Endothelial cell of umbilical vein (primary cell): ENCODE results near the gene TMPRSS6. TPM values are rescaled to one million over a fixed set of nuclear protein-coding genes. Genes with fewer than 3 reads are reported as not detected.

Experiments
- BruUV-seq: library from RNA; stranded (reverse); fragments of 400-500 nt; replicated peaks from 2 replicates; lab custom pipeline; 2021; lab: Mats Ljungman, UMichigan
- CTCF ChIA-PET: fragments of 300-600, 350-600 bp; sonication (Branson Sonifier 250); formaldehyde crosslinking; loops from one replicate; lab custom pipeline; 2021; ENCODE audit warnings: antibody characterized with exemption, inconsistent platforms; lab: Charles Lee
- POLR2A ChIA-PET: fragments of 300-600, 350-600 bp; sonication (Branson Sonifier 250); formaldehyde crosslinking; loops from one replicate; lab custom pipeline; 2021; ENCODE audit warnings: antibody characterized with exemption, inconsistent platforms; lab: Charles Lee
- DNase-seq: peaks from one replicate; pipeline ENCODE4 v3.0.0-alpha.2; 2011; ENCODE audit warnings: low read depth, low spot score
- FAIRE-seq: peaks from 2 replicates; lab custom pipeline; 2011; peaks lifted over from hg19 to GRCh38; lab: Jason Lieb, UNC
- H2AFZ ChIP-seq: 2 replicates; pipeline ENCODE4 v1.6.0; 2012; ENCODE audit warnings: low read depth, low read length, control low read depth, inconsistent platforms
- H3K27ac ChIP-seq: 2 replicates; pipeline ENCODE4 v1.5.1; 2011; ENCODE audit warnings: low read depth, mild to moderate bottlenecking, control low read depth, low read length, moderate library complexity; ENCODE audit not compliant: insufficient read depth
- H3K27me3 ChIP-seq, 2 experiments: 2 replicates each; pipeline versions ENCODE4 v1.6.0 to v1.6.1; 2011; ENCODE audit warnings: low read length in 2 of 2, mixed read lengths in 1 of 2; ENCODE audit not compliant: control insufficient read depth in 2 of 2, insufficient read depth in 2 of 2
- H3K36me3 ChIP-seq, 2 experiments: 2 replicates in 1 of 2; 3 replicates in 1 of 2; pipeline ENCODE4 v1.5.1; 2011; ENCODE audit warnings: low read length in 2 of 2, mild to moderate bottlenecking in 1 of 2, moderate library complexity in 1 of 2; ENCODE audit not compliant: control insufficient read depth in 2 of 2, insufficient read depth in 2 of 2; ENCODE audit errors: extremely low read depth in 1 of 2
- H3K4me1 ChIP-seq: 3 replicates; pipeline ENCODE4 v1.5.1; 2011; ENCODE audit warnings: mild to moderate bottlenecking, low read length; ENCODE audit not compliant: control insufficient read depth, insufficient read depth; ENCODE audit errors: extremely low read depth
- H3K4me2 ChIP-seq: 2 replicates; pipeline ENCODE4 v1.6.1; 2011; ENCODE audit warnings: low read length, control low read depth, mixed read lengths; ENCODE audit not compliant: insufficient read depth
- H3K4me3 ChIP-seq, 3 experiments: fragments of 200-600 bp in 1 of 3; sonication (generic), shearing (Covaris generic) in 1 of 3; replicated peaks in 1 of 3; 2 replicates each; pipeline ENCODE4 v1.5.1; 2011 to 2016; ENCODE audit warnings: control low read depth in 3 of 3, low read length in 3 of 3, mild to moderate bottlenecking in 2 of 3, inconsistent platforms in 1 of 3, low read depth in 1 of 3, moderate library complexity in 1 of 3; ENCODE audit not compliant: insufficient read depth in 1 of 3
- H3K79me2 ChIP-seq: 2 replicates; pipeline ENCODE4 v1.6.0; 2012; ENCODE audit warnings: low read length, inconsistent platforms; ENCODE audit not compliant: control insufficient read depth, insufficient read depth
- H3K9ac ChIP-seq: replicated peaks from 2 replicates; pipeline ENCODE3; 2011; ENCODE audit warnings: low read length, control low read depth; ENCODE audit not compliant: insufficient read depth; ENCODE audit errors: extremely low read depth
- H3K9me1 ChIP-seq: replicated peaks from 3 replicates; pipeline ENCODE4 v1.6.0; 2011; ENCODE audit warnings: mild to moderate bottlenecking, low read length; ENCODE audit not compliant: control insufficient read depth, insufficient read depth; ENCODE audit errors: extremely low read depth
- H3K9me3 ChIP-seq: replicated peaks from 2 replicates; pipeline ENCODE4 v1.5.1; 2012; ENCODE audit warnings: low read length, inconsistent platforms; ENCODE audit not compliant: control insufficient read depth, insufficient read depth
- H4K20me1 ChIP-seq: replicated peaks from 2 replicates; pipeline ENCODE3; 2011; ENCODE audit warnings: mild to moderate bottlenecking, low read length; ENCODE audit not compliant: control insufficient read depth, insufficient read depth; ENCODE audit errors: extremely low read depth
- CTCF ChIP-seq, 2 donors: IDR thresholded peaks; 1 replicate in 1 of 2; 2 replicates in 1 of 2; pipeline ENCODE4 v1.5.1; 2011; ENCODE audit warnings: low read length in 2 of 2, mild to moderate bottlenecking in 2 of 2, moderate library complexity in 2 of 2, control low read depth in 1 of 2, inconsistent platforms in 1 of 2, low read depth in 1 of 2; ENCODE audit not compliant: insufficient read depth in 1 of 2; ENCODE audit errors: extremely low read depth in 1 of 2
- EZH2 ChIP-seq: IDR thresholded peaks from 2 replicates; pipeline ENCODE4 v1.6.1; 2012; ENCODE audit warnings: borderline replicate concordance, low read depth, mild to moderate bottlenecking, moderate library complexity, low read length, inconsistent platforms; ENCODE audit not compliant: severe bottlenecking
- FOS ChIP-seq: IDR thresholded peaks from 2 replicates; pipeline ENCODE4 v1.6.1; 2011; ENCODE audit warnings: mild to moderate bottlenecking, low read length, moderate library complexity, borderline replicate concordance; ENCODE audit not compliant: insufficient read depth
- GATA2 ChIP-seq: IDR thresholded peaks from 2 replicates; pipeline ENCODE4 v1.7.0; 2011; ENCODE audit warnings: low read depth, mild to moderate bottlenecking, moderate library complexity, mixed read lengths, low read length; ENCODE audit not compliant: insufficient read length, insufficient read depth
- JUN ChIP-seq: IDR thresholded peaks from 2 replicates; pipeline ENCODE4 v1.6.1; 2011; ENCODE audit warnings: borderline replicate concordance, low read depth; ENCODE audit not compliant: insufficient read length, insufficient read depth
- MAX ChIP-seq: IDR thresholded peaks from 2 replicates; pipeline ENCODE4 v1.6.1; 2011; ENCODE audit not compliant: insufficient read depth, insufficient read length
- MYC ChIP-seq: IDR thresholded peaks from one replicate; pipeline ENCODE4 v1.6.1; 2011; ENCODE audit warnings: mild to moderate bottlenecking, low read depth, low read length
- POLR2A ChIP-seq: IDR thresholded peaks from 2 replicates; pipeline ENCODE4 v1.6.1; 2012; ENCODE audit warnings: low read depth, mild to moderate bottlenecking, control low read depth, low read length
- POLR2AphosphoS5 ChIP-seq: IDR thresholded peaks from 2 replicates; pipeline ENCODE4 v1.6.1; 2012; ENCODE audit warnings: low read depth, mild to moderate bottlenecking, control low read depth, low read length, moderate library complexity; ENCODE audit not compliant: insufficient read depth
- dilution Hi-C: fragments of 300-500 bp; cut with MboI; formaldehyde crosslinking; loops from one replicate; pipeline ENCODE4 v1.15.0; 2019; ENCODE audit warnings: low sequenced_read_pairs; ENCODE audit not compliant: extremely low pct_ligation_motif_present
- intact Hi-C: fragments of 100-400 bp; cut with micrococcal nuclease; formaldehyde crosslinking; loops from one replicate; pipeline ENCODE4 v1.10.0; 2022
- polyA plus RNA-seq, 4 experiments: library from polyadenylated mRNA; depleted of rRNA in 3 of 4; stranded (reverse) in 3 of 4; unstranded in 1 of 4; fragments of >200 nt; gene quantifications; 2 replicates each; pipeline versions ENCODE4 v1.2.1 to v1.2.3, GENCODE V29; 2011 to 2012; ENCODE audit warnings: missing spikeins in 1 of 4
- total RNA-seq: library from RNA; stranded (reverse); gene quantifications from 2 replicates; pipeline ENCODE4 v1.2.3, GENCODE V29; 2021

The TMPRSS6 gene
- total and polyA plus RNA-seq, 2 donors (not counting 3 experiments of a cell fraction or from before 2014, with no cell fraction given), result not detected

- no peak overlapping the region for H3K4me3 ChIP-seq
- no peaks in the 10 kb centered on the region for H4K20me1 ChIP-seq
- H3K4me2 ChIP-seq, result no peak overlapping the region
- DNase-seq (no peak), FAIRE-seq (no peak)
- no peaks in the 10 kb centered on the region for H3K79me2 ChIP-seq
- CTCF ChIA-PET, result no interaction called here
- no peak overlapping the region for H3K27ac ChIP-seq
- intact Hi-C loops (no loop called here), dilution Hi-C loops (no loop called here)
- TF ChIP-seq POLR2A (no peak), POLR2AphosphoS5 (no peak), EZH2 (no peak), JUN (no peak), GATA2 (no peak), CTCF (IDR thresholded peaks at IDR 0.05; ENCODE audit: extremely low read depth in 1 of 2, insufficient read depth in 1 of 2, low read depth in 1 of 2, low read length in 2 of 2) (no peak), MAX (no peak), MYC (no peak), FOS (no peak)
- H3K9ac ChIP-seq, result no peak overlapping the region
- H2AFZ ChIP-seq, result no peak overlapping the region
- peaks cover 0 to 4% of the 10 kb centered on the region in 2 experiments for H3K27me3 ChIP-seq
- no peaks in the 10 kb centered on the region for H3K9me1 ChIP-seq
- no peaks in the 10 kb centered on the region for H3K4me1 ChIP-seq
- H3K36me3 ChIP-seq, result no peaks in the 10 kb centered on the region
- POLR2A ChIA-PET, result no interaction called here
- no TSS peak for BruUV-seq
- no peaks in the 10 kb centered on the region for H3K9me3 ChIP-seq
These were observed 3.5 kb downstream of the TMPRSS6 start for GRCh38 chr22:37105990-37106389.
